Measurements from ENCODE around the gene NFIX.
A peak's percentile ranks its signal among the peaks of the same experiment; 100 is the strongest.

Gene NFIX

DNA sequence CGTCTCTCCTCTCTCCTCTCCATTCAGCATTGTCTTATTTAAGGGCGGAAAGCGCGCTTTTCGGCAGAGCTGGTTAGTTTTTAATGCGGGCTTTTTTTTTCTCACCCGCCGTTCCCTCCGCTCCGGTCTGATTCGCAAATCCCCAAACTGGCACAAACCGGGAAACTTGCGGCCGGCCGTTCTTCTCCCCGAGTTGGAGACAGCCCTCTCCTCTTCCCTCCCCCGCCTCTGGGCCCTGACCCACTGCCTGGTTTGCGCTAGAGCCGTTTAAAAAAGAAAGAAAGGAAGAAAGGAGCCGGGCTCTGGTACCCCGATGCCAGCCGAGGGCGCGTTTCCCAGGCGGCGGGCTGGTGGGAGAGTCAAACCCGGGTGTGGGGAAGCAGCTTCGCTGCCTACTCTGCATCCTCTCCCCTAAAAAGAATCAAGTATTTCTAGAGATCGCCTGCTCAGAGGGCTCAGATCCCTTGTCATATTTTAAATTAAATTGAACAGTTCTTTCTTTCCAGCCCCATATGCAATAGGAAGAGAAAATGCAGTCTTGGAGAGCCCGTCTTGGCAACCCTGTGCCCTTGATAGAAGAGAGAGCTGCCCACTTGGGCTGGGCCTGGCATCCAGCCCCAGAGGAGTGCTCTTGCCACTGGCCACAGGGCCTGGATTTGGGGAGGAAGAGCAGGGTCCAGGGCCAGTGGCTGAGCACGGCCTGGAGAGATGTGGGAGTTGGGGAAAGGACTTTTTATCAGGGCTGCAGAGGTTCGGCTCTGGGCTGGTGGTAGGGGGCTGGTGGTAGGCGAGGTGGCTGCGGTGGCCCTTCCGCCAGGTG lies 19.0 kb downstream of the NFIX start:
- no peak for TF ChIP-seq ZNF274 (IDR thresholded peaks at IDR 0.05; ENCODE audit: low read depth, low read length)
- H3K4me3 ChIP-seq (ENCODE audit: low read length) = no peak overlapping the region; the same call in 1 of the 2 replicates

DNA sequence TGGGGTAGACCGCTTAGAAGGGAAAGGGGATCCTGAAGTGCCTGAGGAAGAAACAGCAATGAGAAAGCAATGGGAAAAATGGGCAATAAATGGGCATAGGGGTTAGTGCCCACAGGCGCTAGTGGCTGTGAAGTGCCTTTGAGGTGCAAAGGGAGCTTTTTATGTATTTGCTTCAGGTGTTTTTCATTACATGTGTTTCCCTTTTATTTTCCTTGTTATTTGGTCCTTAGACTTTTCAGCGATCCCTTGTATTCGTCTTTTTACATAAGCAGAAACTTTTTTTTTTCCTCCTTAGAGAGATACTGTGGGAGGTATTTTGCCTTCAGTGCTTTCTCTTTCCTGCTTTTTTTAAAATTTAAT lies 19.6 kb downstream of the NFIX start:
- H3K4me3 ChIP-seq (ENCODE audit: low read length) = no peak overlapping the region
- no peak for TF ChIP-seq ZNF274 (IDR thresholded peaks at IDR 0.05; ENCODE audit: low read depth, low read length)

DNA sequence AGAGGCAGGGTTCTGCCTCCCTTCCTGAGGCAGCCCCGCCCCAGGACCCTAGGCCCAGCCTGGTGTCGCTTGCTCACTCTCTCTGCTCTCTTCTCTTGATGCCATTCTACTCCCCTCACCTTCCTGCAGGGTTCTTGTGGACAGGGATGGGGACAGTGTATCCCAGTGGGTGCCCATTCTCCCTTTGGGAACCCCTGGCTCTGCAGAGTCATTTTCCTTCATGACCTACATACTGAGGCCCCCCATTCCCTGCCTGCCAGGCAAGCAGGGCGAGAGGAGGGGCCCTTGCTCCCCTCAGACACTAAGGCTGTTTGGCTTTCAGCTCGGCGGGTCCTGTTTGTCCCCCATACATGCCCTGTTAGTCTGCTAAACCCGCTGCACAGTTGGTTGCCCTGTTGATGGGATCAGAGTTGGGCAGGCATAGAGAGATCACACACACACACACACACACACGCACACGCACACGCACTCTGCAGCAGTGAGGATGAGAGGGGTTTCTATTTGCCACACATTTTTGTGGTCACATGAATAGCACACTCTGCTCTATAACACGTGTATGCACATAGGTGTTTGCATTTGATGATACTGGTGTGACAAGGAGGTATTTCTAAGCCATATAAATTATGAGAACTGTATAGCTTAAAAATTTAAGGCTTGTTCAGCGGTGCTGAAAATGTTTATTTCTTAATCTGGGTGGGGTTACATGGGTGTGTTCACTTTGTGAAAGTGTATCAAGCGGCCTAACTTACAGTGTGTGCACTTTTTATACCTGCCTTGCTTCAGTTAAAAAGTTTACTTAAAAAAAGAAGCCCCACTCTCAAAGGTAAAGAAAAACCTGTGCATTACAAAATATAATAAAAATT lies 20.3 kb downstream of the NFIX start:
- H3K4me3 ChIP-seq (ENCODE audit: low read length) = no peak overlapping the region
- no peak for TF ChIP-seq ZNF274 (IDR thresholded peaks at IDR 0.05; ENCODE audit: low read depth, low read length)

DNA sequence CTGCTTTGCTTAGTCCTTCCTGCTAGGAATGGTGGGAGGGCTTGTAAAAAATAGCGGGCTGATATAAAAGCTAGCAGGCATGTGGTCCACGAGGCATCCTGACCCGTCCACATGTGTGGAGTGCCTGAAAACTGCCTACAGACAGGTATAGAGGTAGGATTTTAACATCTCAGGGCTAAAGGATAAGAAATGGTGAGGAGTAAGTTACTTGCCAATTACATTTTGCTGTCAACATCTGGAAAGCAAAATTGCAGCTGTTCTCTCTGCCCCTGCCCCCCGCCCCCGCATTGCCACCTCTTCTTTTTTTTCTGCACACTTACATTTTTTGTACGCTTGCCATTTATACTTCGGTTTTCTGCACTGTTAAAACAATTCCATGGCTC lies 21.0 kb downstream of the NFIX start:
- no peak overlapping the region for H3K4me3 ChIP-seq (ENCODE audit: low read length)
- TF ChIP-seq ZNF274 (IDR thresholded peaks at IDR 0.05; ENCODE audit: low read depth, low read length) = no peak

DNA sequence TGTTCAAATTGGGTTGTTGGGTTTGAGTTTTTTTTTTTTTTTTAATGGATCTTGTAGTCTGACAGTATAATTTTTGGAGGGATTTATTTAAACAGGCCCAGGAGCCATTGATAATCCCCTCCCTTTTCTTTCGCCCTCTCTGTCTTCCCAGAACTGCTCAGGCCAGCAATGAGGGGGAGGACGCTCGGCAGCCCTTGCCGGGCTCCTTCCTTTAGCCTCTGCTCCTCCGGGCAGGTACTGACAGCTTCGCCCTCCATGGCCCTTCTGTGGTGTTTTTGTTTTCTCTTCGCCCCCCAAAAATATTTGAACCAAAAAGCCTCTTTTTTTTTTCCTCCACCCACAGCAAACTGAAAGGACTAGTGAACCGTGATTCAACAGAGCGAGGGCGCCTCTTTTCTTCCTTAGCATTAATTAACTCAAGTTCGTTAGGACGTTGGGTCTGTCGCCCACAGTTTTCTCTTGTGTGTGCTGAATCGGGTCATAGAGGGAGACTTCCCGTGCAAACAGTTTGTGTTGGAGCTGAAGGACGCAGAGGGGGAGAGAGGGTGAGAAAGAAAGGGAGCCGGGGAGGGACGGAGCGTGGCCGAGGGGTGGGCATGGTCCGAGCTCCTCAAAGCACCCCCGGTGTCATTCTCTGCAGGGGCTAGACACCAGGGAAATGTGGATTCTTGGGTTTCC lies 21.5 kb downstream of the NFIX start:
- no peak for TF ChIP-seq ZNF274 (IDR thresholded peaks at IDR 0.05; ENCODE audit: low read depth, low read length)
- no peak overlapping the region for H3K4me3 ChIP-seq (ENCODE audit: low read length)

DNA sequence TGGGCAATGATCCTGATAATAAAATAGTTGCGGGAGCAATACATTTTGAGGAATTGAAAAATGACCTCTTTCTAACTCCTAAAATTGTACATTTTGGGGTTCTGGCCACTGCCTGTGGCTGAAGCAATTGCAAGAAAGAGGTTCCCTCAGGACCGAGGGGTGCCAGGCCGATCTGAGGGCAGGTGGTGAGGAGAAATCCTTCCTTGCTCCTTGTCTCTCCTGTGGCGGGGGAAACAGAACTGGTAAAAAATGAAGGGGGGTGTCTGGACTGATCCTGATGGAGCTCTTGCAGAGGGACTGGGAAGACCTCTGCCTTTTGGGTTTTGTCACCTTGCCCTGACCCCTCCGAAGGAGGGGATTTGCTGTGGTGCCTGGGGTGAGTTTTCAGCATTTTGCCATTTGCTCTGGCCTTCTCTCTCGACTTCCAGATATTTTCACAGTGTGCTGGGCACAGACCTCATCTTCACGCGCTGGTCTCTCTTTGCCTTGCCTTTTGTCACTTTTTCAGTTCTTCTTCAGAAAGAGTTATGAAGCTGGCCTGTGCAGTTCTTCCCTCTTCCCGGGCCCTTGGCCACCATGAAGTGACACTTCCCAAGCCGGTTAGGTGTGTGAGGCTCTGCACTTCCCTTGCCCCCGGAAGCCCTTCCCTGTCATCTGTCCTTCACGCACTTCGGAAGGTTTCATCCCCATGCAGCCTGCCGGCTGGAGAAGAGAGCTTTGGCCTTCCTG lies 22.2 kb downstream of the NFIX start:
- no peak overlapping the region for H3K4me3 ChIP-seq (ENCODE audit: low read length)

DNA sequence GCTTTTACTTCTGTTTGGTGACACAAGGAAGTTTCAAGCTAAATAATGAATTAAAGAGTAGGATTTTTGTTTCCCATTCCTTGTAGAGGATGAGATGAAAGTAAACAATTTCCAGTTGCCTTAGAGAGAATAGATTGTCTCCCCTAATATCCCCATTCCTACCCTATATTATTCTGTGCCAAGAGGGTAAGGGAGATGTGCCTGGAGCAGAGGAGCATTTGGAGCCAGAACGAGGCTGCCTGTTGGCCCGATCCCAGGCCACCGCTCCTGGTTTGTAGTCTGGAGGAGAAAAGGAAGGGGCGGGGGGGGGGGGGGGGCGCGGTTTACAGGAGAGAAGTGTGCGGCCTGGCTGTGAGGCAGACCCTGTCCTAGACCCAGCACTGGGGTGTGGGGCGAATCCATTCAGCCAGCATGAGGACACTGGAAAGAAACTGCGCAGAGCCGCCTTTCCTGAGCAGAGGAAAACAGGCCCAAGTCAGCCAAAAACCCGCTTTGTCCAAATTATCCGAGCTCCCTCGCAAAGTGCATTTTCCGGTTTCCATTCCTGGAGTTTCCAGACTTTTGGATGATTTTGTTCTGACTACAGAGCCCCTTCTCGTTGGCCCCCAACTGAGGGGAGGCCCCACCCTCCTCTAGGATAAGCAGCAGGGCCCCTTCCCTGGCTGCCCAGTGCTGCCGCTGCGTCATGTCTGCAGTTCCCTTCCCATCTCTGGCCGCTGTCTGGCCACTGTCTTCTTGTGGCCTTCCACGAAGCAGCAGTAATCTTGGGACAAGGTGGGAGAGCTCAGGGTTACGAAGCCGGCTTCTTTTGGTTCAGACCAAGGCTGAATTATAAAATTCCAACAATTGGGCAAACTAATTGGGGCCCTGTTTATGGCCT lies 23.0 kb downstream of the NFIX start:
- no peak for TF ChIP-seq ZNF274 (IDR thresholded peaks at IDR 0.05; ENCODE audit: low read depth, low read length)
- H3K4me3 ChIP-seq (ENCODE audit: low read length) = no peak overlapping the region

More for the DNA sequence above, 22.2 kb downstream of the NFIX start:
- TF ChIP-seq ZNF274 (IDR thresholded peaks at IDR 0.05; ENCODE audit: low read depth, low read length) = no peak

DNA sequence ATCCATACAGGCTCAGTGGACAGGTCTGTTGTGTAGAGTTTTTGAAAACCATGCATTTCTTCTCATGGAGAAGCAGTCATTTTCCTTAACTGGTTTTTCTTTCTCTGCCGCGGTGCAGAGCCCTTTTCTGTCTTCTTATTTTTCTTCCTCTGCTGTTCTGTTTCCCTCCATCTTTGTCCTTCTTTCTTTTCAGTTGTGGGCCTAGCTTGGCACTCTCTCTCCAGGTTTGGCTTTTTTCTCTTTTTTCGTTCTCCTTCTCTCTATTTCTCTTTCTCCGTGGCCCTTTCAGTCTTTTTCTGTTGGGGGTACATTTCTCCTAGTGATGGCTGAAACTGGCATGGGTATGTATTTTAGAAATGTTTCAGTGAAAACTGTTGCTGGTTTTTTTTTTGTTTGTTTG lies 24.1 kb downstream of the NFIX start:
- H3K4me3 ChIP-seq (ENCODE audit: low read length) = no peak overlapping the region
- TF ChIP-seq ZNF274 (IDR thresholded peaks at IDR 0.05; ENCODE audit: low read depth, low read length) = no peak

DNA sequence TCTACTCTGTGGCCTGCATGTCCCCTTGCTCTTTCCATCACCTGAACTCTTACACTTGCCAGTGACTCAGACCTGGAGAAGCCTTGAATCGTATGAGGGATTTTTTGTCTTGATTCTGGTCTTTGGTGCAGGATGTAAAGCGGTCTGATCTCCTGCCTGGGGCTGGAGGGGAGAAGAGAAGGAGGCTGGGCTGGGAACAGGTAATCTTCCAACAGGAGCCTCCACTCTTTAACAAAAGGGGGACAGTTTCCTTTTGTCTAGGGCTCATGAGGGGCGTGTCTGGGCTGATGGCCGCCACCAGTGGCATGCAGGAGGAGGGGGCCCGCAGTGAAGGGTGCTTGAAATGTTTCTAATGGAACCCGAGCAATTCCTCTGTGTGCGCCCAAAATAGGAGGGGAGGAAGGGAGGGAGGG lies 24.7 kb downstream of the NFIX start:
- TF ChIP-seq ZNF274 (IDR thresholded peaks at IDR 0.05; ENCODE audit: low read depth, low read length) = no peak
- H3K4me3 ChIP-seq (ENCODE audit: low read length) = no peak overlapping the region

DNA sequence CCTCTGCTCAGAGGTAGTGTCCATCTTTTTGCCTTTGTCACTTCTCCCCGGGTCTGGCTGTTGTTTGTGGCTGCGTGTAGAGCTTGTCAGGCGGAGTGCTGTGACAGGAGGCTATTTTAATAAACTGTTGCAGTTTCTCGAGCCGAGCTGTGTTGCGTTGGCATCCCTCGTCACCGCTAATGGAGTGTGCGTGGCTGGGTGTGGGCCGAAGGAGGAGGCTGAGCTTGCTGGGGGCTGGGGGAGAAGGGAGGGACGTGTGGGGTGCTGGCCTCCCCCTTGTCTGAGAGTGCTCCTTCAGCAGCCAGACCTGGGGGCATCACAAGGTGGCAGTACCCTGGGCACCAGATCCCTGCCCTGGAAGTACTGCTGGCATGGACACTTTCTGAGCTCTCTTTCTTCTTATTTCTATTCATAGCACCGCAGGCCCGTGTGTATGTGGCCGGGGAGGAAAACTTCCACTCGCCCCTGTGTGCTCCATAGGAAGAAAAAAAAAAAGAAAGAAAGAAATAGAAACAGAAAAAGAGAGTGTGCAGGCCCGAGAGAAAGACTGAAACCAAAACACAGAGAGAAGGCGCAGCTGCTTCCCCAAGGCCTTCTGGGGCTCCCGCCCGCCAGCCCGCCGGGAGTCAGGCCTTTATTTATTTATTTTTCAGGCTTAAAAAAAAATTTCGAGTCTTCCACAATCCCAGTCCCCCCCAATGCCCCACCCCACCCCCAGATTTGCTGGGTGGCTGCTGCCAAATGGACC lies 27.0 kb downstream of the NFIX start:
- H3K4me3 ChIP-seq (ENCODE audit: low read length) = peak overlapping the region; percentile 22; the same call in 1 of the 2 replicates
- no peak for TF ChIP-seq ZNF274 (IDR thresholded peaks at IDR 0.05; ENCODE audit: low read depth, low read length)

DNA sequence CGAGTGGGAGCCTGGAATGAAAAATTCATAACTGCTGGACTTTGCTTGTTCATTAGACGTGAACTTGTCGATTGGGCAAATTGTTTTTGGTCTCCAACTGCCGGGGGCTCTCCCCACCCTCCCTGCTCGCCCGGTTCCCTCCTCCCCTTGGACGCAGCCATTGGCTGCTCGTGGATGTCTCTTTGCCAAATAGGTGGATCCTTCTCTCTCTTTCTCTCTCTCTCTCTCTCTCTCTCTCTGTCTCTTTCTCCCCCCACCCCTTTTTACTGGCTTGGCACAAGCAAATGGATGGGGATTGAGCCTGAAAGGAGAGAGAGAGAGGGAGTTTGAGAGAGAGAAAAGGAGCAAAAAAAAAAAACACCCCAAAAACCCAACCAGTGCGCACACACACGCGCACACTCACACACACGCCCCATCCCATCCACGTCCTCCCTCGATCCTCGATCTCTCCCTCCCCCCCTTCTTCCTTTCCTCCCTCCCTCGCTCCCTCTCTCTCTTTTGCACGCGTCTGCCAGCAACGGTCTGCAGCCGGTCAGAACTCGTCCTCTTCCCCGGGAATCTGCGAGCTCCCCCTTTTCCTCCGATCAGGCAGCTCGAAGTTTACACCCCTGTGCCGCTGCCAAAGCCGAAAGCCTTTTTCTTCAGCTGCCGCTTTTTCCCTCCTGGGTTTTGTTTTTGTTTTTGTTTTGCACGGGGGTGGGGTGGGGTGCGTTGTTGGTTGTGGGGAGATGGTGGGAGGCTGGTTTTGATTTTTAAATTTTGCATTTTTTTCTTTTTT lies 27.8 kb downstream of the NFIX start:
- no peak for TF ChIP-seq ZNF274 (IDR thresholded peaks at IDR 0.05; ENCODE audit: low read depth, low read length)
- H3K4me3 ChIP-seq (ENCODE audit: low read length) = peak overlapping the region; percentile 22; the same call in 1 of the 2 replicates

DNA sequence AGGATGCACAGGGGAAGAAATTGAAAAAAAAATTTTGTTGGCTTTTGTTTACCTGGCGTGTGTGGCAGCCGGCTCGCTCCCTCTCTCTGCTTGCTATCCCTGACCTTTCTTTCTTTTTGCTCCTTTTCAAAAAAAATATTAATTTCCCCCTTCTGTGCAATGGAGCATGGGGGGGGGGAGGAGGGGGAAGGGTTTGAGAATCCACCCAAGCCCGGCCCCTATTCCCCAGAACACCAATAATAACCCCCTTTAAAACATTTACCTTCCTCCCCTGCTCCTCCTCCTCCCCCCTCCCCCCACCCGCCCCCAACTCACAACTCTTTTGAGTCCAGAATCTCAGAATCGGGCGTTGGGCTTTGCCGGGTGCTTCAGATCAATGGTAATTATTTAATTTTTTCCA lies 28.4 kb downstream of the NFIX start:
- TF ChIP-seq ZNF274 (IDR thresholded peaks at IDR 0.05; ENCODE audit: low read depth, low read length) = no peak
- H3K4me3 ChIP-seq (ENCODE audit: low read length) = peak overlapping the region; percentile 22; the same call in 1 of the 2 replicates

All from GM08714 (cell line).